CD4-positive, alpha-beta T cell treated with Interleukin-10 for 1 hour (primary cell): Measurements from ENCODE around the gene SYNGR3.
"Not testable (repeated sequence)": the region's sequence is repeated elsewhere in the genome, so short reads cannot be mapped to it uniquely, and the experiment has no call there.

Experiments
- DNase-seq: peaks from one replicate; pipeline ENCODE4 v3.0.0-alpha.2; 2020

The SYNGR3 gene

GRCh38 chr16:1989209-1990100 is at the start of gene SYNGR3:
Gene SYNGR3 (plus strand): TSS chr16:1989970. CDS start chr16:1990103, 133 bp downstream.
- DNase-seq, result peak; percentile 28

GRCh38 chr16:1940273-1941161 is 49.3 kb upstream of the SYNGR3 start:
- no peak for DNase-seq

GRCh38 chr16:1941162-1942046 is 48.4 kb upstream of the SYNGR3 start:
- no peak for DNase-seq

GRCh38 chr16:1942047-1942809 is 47.5 kb upstream of the SYNGR3 start:
- no peak for DNase-seq

- DNase-seq, result peak; percentile 99
These were observed 46.7 kb upstream of the SYNGR3 start, which contains the start of gene MSRB1 for GRCh38 chr16:1942810-1943726. Gene MSRB1 (minus strand): TSS chr16:1943199. CDS start chr16:1943156, 43 bp downstream.

- DNase-seq, result no peak
These were observed 45.1 kb upstream of the SYNGR3 start for GRCh38 chr16:1944612-1945199.

GRCh38 chr16:1945559-1946391 is 44.0 kb upstream of the SYNGR3 start:
- DNase-seq, result no peak

- DNase-seq, result no peak
These were observed 43.0 kb upstream of the SYNGR3 start for GRCh38 chr16:1946495-1947368.

- no peak for DNase-seq
These were observed 42.5 kb upstream of the SYNGR3 start for GRCh38 chr16:1947369-1947670.

- DNase-seq, result no peak
These were observed 40.3 kb upstream of the SYNGR3 start for GRCh38 chr16:1949507-1949906.

- DNase-seq, result no peak
These were observed 39.7 kb upstream of the SYNGR3 start for GRCh38 chr16:1950047-1950446.

- DNase-seq, result no peak
These were observed 39.2 kb upstream of the SYNGR3 start for GRCh38 chr16:1950559-1950958.

GRCh38 chr16:1953734-1954133 is 36.0 kb upstream of the SYNGR3 start:
- DNase-seq, result no peak

GRCh38 chr16:1957434-1958142 is 32.2 kb upstream of the SYNGR3 start:
- not testable (repeated sequence) for DNase-seq

GRCh38 chr16:1958143-1958491 is 31.7 kb upstream of the SYNGR3 start:
- DNase-seq, result not testable (repeated sequence)

- no peak for DNase-seq
These were observed 31.0 kb upstream of the SYNGR3 start for GRCh38 chr16:1958715-1959268.

- peak; percentile 91 for DNase-seq
These were observed 30.3 kb upstream of the SYNGR3 start, which contains the start of gene NDUFB10 for GRCh38 chr16:1959269-1960039. Gene NDUFB10 (plus strand): TSS chr16:1959538. CDS start chr16:1959625, 87 bp downstream.
